Mucosa of descending colon (tissue), 3 donors: ENCODE measurements around the gene C6orf89. TPM values are rescaled to one million over a fixed set of nuclear protein-coding genes. Genes with fewer than 3 reads are reported as not detected.

Experiments
- ATAC-seq: fragments of 200-7000 bp; cut with Tn5 transposase; one replicate; pipeline ENCODE4 v1.9.1; 2020; ENCODE audit warnings: mild to moderate bottlenecking, moderate library complexity
- DNase-seq, 3 donors: peaks; one replicate each; pipeline ENCODE4 v3.0.0-alpha.2; 2020
- H3K36me3 ChIP-seq: fragments of 200-600 bp; one replicate; pipeline ENCODE4 v1.8.0; 2021; ENCODE audit warnings: low read depth, mild to moderate bottlenecking
- H3K4me1 ChIP-seq: fragments of 200-600 bp; one replicate; pipeline ENCODE4 v1.8.0; 2021; ENCODE audit warnings: low read depth, mild to moderate bottlenecking
- H3K4me3 ChIP-seq: fragments of 200-600 bp; one replicate; pipeline ENCODE4 v1.8.0; 2021; ENCODE audit warnings: mild to moderate bottlenecking
- H3K9me3 ChIP-seq: fragments of 200-600 bp; one replicate; pipeline ENCODE4 v1.8.0; 2021; ENCODE audit warnings: mild to moderate bottlenecking
- CTCF ChIP-seq: fragments of 200-600 bp; IDR thresholded peaks from one replicate; pipeline ENCODE4 v1.8.0; 2022; ENCODE audit warnings: antibody characterized with exemption, mild to moderate bottlenecking
- intact Hi-C, 2 donors: fragments of 100-400 bp; cut with DNase I in 1 of 2; cut with micrococcal nuclease in 1 of 2; formaldehyde crosslinking; loops; one replicate each; pipeline versions ENCODE4 v1.11.0 to v1.11.1; 2022; cut with DNase I, micrococcal nuclease
- total RNA-seq, 3 donors: library from RNA; stranded (reverse); fragmentation: NEBNext Ultra II Directional in 2 of 3; extraction: Animal tissue kit (Norgen Biotek cat#: 25700) in 2 of 3; gene quantifications; one replicate each; pipeline versions ENCODE4 v1.2.1 to v1.2.4, GENCODE V29; 2021 to 2023
- donor health status: DM: no; HTN: no; CAD: no; lungs with moderate emphysema.
- donor health status: DM: no; HTN: no; CAD: no.
- donor health status: DM: no; HTN: yes; CAD: no.

Gene C6orf89
- total RNA-seq, 3 donors from 2014 or later: 53.9 to 66.6 (median 56.0) TPM

GRCh38 chr6:36955136-36955535, 69.4 kb downstream of the C6orf89 start:
- Histone ChIP-seq H3K4me1 (no peaks in the 10 kb centered on the region), H3K9me3 (no peaks in the 10 kb centered on the region), H3K4me3 (no peak overlapping the region), H3K36me3 (no peaks in the 10 kb centered on the region)
- ATAC-seq: no peak
- DNase-seq: no peak
- TF ChIP-seq CTCF: no peak
- intact Hi-C loops: no loop called here

GRCh38 chr6:36955671-36956445, 70.1 kb downstream of the C6orf89 start:
- Histone ChIP-seq H3K36me3 (no peaks in the 10 kb centered on the region), H3K4me1 (no peaks in the 10 kb centered on the region), H3K9me3 (no peaks in the 10 kb centered on the region), H3K4me3 (no peak overlapping the region)
- TF ChIP-seq CTCF: no peak
- intact Hi-C loops: no loop called here
- ATAC-seq: peak; percentile 43
- DNase-seq: no peak

GRCh38 chr6:36956446-36956820, 70.7 kb downstream of the C6orf89 start:
- intact Hi-C loops: no loop called here
- DNase-seq: no peak
- no peak for TF ChIP-seq CTCF

GRCh38 chr6:36957773-36958271, 72.1 kb downstream of the C6orf89 start:
- TF ChIP-seq CTCF: no peak
- Histone ChIP-seq H3K36me3 (no peaks in the 10 kb centered on the region), H3K4me1 (no peaks in the 10 kb centered on the region), H3K4me3 (no peak overlapping the region), H3K9me3 (no peaks in the 10 kb centered on the region)
- ATAC-seq (no peak), DNase-seq (no peak)
- intact Hi-C loops: no loop called here

More at GRCh38 chr6:36956446-36956820, 70.7 kb downstream of the C6orf89 start:
- Histone ChIP-seq H3K9me3 (no peaks in the 10 kb centered on the region), H3K36me3 (no peaks in the 10 kb centered on the region), H3K4me3 (no peak overlapping the region), H3K4me1 (no peaks in the 10 kb centered on the region)
- ATAC-seq: no peak

GRCh38 chr6:36958775-36959554, 73.2 kb downstream of the C6orf89 start:
- H3K4me1 ChIP-seq: no peaks in the 10 kb centered on the region
- H3K36me3 ChIP-seq: no peaks in the 10 kb centered on the region
- H3K9me3 ChIP-seq: no peaks in the 10 kb centered on the region
- intact Hi-C loops: no loop called here
- TF ChIP-seq CTCF: no peak
- DNase-seq (no peak), ATAC-seq (no peak)
- no peak overlapping the region for H3K4me3 ChIP-seq
